ENCODE data around the gene MICU1. TPM values are rescaled to one million over a fixed set of nuclear protein-coding genes. Genes with fewer than 3 reads are reported as not detected.

MICU1 gene
- total and polyA plus RNA-seq, 2 donors (not counting 3 experiments of a cell fraction or from before 2014, with no cell fraction given), result 27.5 to 48.0 TPM

DNA sequence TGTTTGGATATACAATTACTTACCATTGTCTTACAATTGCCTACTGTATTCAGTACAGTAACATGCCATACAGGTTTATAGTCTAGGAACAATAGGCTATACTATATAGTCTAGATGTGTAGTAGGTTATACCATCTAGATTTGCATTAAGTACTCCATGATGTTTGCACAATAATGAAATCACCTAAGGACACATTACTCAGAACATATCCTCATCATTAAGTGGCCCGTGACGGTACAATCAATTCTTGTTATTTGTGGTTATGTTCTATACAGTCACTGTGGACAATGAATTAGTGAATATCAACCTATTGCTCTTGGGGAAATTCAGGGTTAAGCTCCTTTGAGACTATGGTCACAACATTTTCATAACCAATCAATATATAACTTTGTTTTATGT, 75.6 kb downstream of the MICU1 start:
- H3K79me2 ChIP-seq (ENCODE audit: control insufficient read depth, insufficient read depth, low read length), result no peaks in the 10 kb centered on the region
- H3K4me3 ChIP-seq (replicated peaks in 1 of 3; ENCODE audit: insufficient read depth in 1 of 3, low read depth in 1 of 3, low read length in 3 of 3), result no peak overlapping the region
- no peaks in the 10 kb centered on the region for H3K9me1 ChIP-seq (replicated peaks; ENCODE audit: control insufficient read depth, extremely low read depth, insufficient read depth, low read length)
- H4K20me1 ChIP-seq (replicated peaks; ENCODE audit: control insufficient read depth, extremely low read depth, insufficient read depth, low read length), result no peaks in the 10 kb centered on the region
- H3K9ac ChIP-seq (replicated peaks; ENCODE audit: extremely low read depth, insufficient read depth, low read length), result no peak overlapping the region
- H3K36me3 ChIP-seq (ENCODE audit: control insufficient read depth in 2 of 2, extremely low read depth in 1 of 2, insufficient read depth in 2 of 2, low read length in 2 of 2), result peaks cover 0 to 4% of the 10 kb centered on the region in 2 experiments
- no peak for FAIRE-seq
- H3K27ac ChIP-seq (ENCODE audit: insufficient read depth, low read depth, low read length), result no peak overlapping the region
- dilution Hi-C loops (cut with MboI; ENCODE audit: extremely low pct_ligation_motif_present, low sequenced_read_pairs) (no loop called here), intact Hi-C loops (cut with micrococcal nuclease) (no loop called here)
- ChIA-PET POLR2A (no interaction called here), CTCF (no interaction called here)
- H2AFZ ChIP-seq (ENCODE audit: low read depth, low read length), result no peak overlapping the region
- no peak overlapping the region for H3K4me2 ChIP-seq (ENCODE audit: insufficient read depth, low read length)
- DNase-seq (ENCODE audit: low read depth, low spot score), result no peak
- no peaks in the 10 kb centered on the region for H3K9me3 ChIP-seq (replicated peaks; ENCODE audit: control insufficient read depth, insufficient read depth, low read length)
- H3K4me1 ChIP-seq (ENCODE audit: control insufficient read depth, extremely low read depth, insufficient read depth, low read length), result no peaks in the 10 kb centered on the region
- no peak for TF ChIP-seq GATA2 (IDR thresholded peaks at IDR 0.05; ENCODE audit: insufficient read depth, insufficient read length, low read depth, low read length)
- no peak for TF ChIP-seq POLR2A (IDR thresholded peaks at IDR 0.05; ENCODE audit: low read depth, low read length)
- TF ChIP-seq JUN (IDR thresholded peaks at IDR 0.05; ENCODE audit: borderline replicate concordance, insufficient read depth, insufficient read length, low read depth), result no peak
- no peak for TF ChIP-seq POLR2AphosphoS5 (IDR thresholded peaks at IDR 0.05; ENCODE audit: insufficient read depth, low read depth, low read length)
- TF ChIP-seq FOS (IDR thresholded peaks at IDR 0.05; ENCODE audit: borderline replicate concordance, insufficient read depth, low read length), result no peak
- no peak for TF ChIP-seq MYC (IDR thresholded peaks at IDR 0.05; ENCODE audit: low read depth, low read length)
- TF ChIP-seq MAX (IDR thresholded peaks at IDR 0.05; ENCODE audit: insufficient read depth, insufficient read length), result no peak
- TF ChIP-seq EZH2 (IDR thresholded peaks at IDR 0.05; ENCODE audit: borderline replicate concordance, low read depth, low read length, severe bottlenecking), result no peak
- no peak for TF ChIP-seq CTCF (IDR thresholded peaks at IDR 0.05; ENCODE audit: extremely low read depth in 1 of 2, insufficient read depth in 1 of 2, low read depth in 1 of 2, low read length in 2 of 2)
- no peaks in the 10 kb centered on the region for H3K27me3 ChIP-seq (ENCODE audit: control insufficient read depth in 2 of 2, insufficient read depth in 2 of 2, low read length in 2 of 2)
- no TSS peak for BruUV-seq (replicated peaks)

Data from endothelial cell of umbilical vein (primary cell).